HG03025 (cell line): ENCODE data around the gene AP4M1.

ENCODE experiments used
- ATAC-seq: cut with Tn5 transposase; IDR thresholded peaks from one replicate; pipeline ENCODE4 v1.9.1; 2021; ENCODE audit warnings: mild to moderate bottlenecking, moderate library complexity; ENCODE audit not compliant: unreplicated experiment, low FRiP score

The AP4M1 gene

DNA sequence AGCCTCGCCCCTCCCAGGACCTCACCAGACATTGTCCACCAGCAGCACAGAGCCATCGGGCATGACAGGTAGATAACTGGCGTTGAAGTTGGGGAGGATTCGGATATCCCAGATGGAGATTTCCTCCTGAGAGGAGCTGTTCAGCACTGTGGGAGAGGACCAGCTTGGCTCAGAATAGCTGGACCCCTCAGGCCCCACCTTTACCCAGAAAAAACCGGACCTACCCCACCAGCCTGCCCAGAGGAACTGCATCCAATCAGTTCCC lies 55.6 kb downstream of the AP4M1 start:
- no peak for ATAC-seq

DNA sequence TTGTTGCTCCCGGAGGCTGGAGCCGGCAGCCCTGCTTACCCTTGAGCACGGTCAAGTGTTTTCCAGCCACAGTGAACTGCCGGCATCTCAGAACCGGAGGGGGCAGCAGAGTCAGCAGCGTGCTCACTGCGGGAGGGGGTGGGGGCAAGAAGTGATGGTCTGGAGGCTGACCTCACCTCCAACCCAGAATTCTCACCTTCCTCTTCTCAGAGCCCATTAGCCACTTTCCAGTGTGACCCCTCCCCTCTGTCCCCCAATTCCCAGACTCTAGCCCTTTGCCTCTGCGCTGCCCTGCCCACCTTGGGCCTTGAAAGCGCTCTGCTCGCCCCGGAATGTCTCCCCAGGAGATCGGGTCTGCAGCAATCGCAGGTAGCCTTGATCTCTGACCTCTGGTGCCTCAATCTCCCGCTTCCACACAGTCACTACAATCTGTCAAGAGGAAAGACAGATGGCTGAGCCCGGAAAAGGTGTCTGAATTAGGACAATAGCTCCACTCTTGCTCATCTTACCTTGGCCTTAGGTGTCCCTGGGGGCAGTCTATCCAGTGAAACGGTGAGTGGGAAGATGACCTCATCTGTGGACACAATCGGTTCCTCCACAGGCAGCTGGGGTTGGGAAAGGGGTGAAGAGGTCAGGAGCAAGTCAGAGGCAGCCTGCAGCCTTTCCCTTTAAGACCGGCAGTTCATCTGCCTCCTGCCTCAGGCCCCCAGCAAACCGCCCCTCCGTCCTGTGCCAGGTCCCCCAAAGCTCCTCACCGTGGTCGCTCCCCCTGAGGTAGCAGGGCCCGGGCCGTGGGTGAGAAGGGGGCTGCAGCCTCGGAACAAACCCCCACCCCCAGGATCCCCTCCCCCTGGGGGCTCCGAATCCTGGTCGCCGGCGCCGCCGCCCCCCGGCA lies 56.1 kb downstream of the AP4M1 start:
- no peak for ATAC-seq
